ENCODE measurements around the gene CCDC92. TPM values are rescaled to one million over a fixed set of nuclear protein-coding genes. Genes with fewer than 3 reads are reported as not detected.

CCDC92 gene
- total and polyA plus RNA-seq, 2 donors (not counting 3 experiments of a cell fraction or from before 2014, with no cell fraction given): 41.2 to 41.6 TPM

- Histone ChIP-seq H3K79me2 (ENCODE audit: control insufficient read depth, insufficient read depth, low read length) (no peaks in the 10 kb centered on the region), H3K36me3 (ENCODE audit: control insufficient read depth in 2 of 2, extremely low read depth in 1 of 2, insufficient read depth in 2 of 2, low read length in 2 of 2) (no peaks in the 10 kb centered on the region), H3K4me3 (replicated peaks in 1 of 3; ENCODE audit: insufficient read depth in 1 of 3, low read depth in 1 of 3, low read length in 3 of 3) (no peak overlapping the region), H3K9me1 (replicated peaks; ENCODE audit: control insufficient read depth, extremely low read depth, insufficient read depth, low read length) (no peaks in the 10 kb centered on the region), H3K27ac (ENCODE audit: insufficient read depth, low read depth, low read length) (no peak overlapping the region), H3K4me1 (ENCODE audit: control insufficient read depth, extremely low read depth, insufficient read depth, low read length) (no peaks in the 10 kb centered on the region), H3K4me2 (ENCODE audit: insufficient read depth, low read length) (no peak overlapping the region), H3K27me3 (ENCODE audit: control insufficient read depth in 2 of 2, insufficient read depth in 2 of 2, low read length in 2 of 2) (peaks cover 0 to 20% of the 10 kb centered on the region in 2 experiments), H4K20me1 (replicated peaks; ENCODE audit: control insufficient read depth, extremely low read depth, insufficient read depth, low read length) (no peaks in the 10 kb centered on the region), H3K9ac (replicated peaks; ENCODE audit: extremely low read depth, insufficient read depth, low read length) (no peak overlapping the region), H2AFZ (ENCODE audit: low read depth, low read length) (no peak overlapping the region), H3K9me3 (replicated peaks; ENCODE audit: control insufficient read depth, insufficient read depth, low read length) (no peaks in the 10 kb centered on the region)
- FAIRE-seq: no peak
- no peak for DNase-seq (ENCODE audit: low read depth, low spot score)
- intact Hi-C loops (cut with micrococcal nuclease): no loop called here
- TF ChIP-seq, protein P1, sequence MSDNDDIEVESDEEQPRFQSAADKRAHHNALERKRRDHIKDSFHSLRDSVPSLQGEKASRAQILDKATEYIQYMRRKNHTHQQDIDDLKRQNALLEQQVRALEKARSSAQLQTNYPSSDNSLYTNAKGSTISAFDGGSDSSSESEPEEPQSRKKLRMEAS (IDR thresholded peaks at IDR 0.05; ENCODE audit: insufficient read depth, insufficient read length): no peak
- TF ChIP-seq FOS (IDR thresholded peaks at IDR 0.05; ENCODE audit: borderline replicate concordance, insufficient read depth, low read length) (no peak), MYC (IDR thresholded peaks at IDR 0.05; ENCODE audit: low read depth, low read length) (no peak), GATA2 (IDR thresholded peaks at IDR 0.05; ENCODE audit: insufficient read depth, insufficient read length, low read depth, low read length) (no peak), POLR2AphosphoS5 (IDR thresholded peaks at IDR 0.05; ENCODE audit: insufficient read depth, low read depth, low read length) (no peak), POLR2A (IDR thresholded peaks at IDR 0.05; ENCODE audit: low read depth, low read length) (no peak), JUN (IDR thresholded peaks at IDR 0.05; ENCODE audit: borderline replicate concordance, insufficient read depth, insufficient read length, low read depth) (no peak), EZH2 (IDR thresholded peaks at IDR 0.05; ENCODE audit: borderline replicate concordance, low read depth, low read length, severe bottlenecking) (no peak)
- TF ChIP-seq, protein P2, sequence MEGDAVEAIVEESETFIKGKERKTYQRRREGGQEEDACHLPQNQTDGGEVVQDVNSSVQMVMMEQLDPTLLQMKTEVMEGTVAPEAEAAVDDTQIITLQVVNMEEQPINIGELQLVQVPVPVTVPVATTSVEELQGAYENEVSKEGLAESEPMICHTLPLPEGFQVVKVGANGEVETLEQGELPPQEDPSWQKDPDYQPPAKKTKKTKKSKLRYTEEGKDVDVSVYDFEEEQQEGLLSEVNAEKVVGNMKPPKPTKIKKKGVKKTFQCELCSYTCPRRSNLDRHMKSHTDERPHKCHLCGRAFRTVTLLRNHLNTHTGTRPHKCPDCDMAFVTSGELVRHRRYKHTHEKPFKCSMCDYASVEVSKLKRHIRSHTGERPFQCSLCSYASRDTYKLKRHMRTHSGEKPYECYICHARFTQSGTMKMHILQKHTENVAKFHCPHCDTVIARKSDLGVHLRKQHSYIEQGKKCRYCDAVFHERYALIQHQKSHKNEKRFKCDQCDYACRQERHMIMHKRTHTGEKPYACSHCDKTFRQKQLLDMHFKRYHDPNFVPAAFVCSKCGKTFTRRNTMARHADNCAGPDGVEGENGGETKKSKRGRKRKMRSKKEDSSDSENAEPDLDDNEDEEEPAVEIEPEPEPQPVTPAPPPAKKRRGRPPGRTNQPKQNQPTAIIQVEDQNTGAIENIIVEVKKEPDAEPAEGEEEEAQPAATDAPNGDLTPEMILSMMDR (IDR thresholded peaks at IDR 0.05; ENCODE audit: extremely low read depth in 1 of 2, insufficient read depth in 1 of 2, low read depth in 1 of 2, low read length in 2 of 2): no peak
- ChIA-PET POLR2A (no interaction called here), CTCF (interaction anchor here (0.9 kb wide), 1 partner anchor 13 kb away, joined by 3 read pairs; no protein-coding TSS in a partner anchor)
- dilution Hi-C loops (cut with MboI; ENCODE audit: extremely low pct_ligation_motif_present, low sequenced_read_pairs): no loop called here
- BruUV-seq (replicated peaks): no TSS peak
Observed at GRCh38 chr12:123923038-123923437, 49.6 kb downstream of the CCDC92 start.
